Glomerular endothelial cell (primary cell): ENCODE measurements around the gene GAL. TPM values are rescaled to one million over a fixed set of nuclear protein-coding genes. Genes with fewer than 3 reads are reported as not detected.
"Not testable (repeated sequence)": the region's sequence is repeated elsewhere in the genome, so short reads cannot be mapped to it uniquely, and the experiment has no call there.

ENCODE experiments used
- DNase-seq: peaks from one replicate; pipeline ENCODE4 v3.0.0-alpha.2; 2011; ENCODE audit warnings: low read depth, low spot score; ENCODE audit errors: extremely low read depth
- total RNA-seq: library from RNA; depleted of rRNA; stranded (reverse); fragments of >200 nt; gene quantifications from 2 replicates; pipeline ENCODE4 v1.2.3, GENCODE V29; 2015

GAL gene
- 2.8 and 4.5 TPM in 2 replicates for total RNA-seq

GRCh38 chr11:68684385-68685356 lies at the start of gene GAL:
TSS of gene GAL (plus strand) at chr11:68684544. CDS start at chr11:68684924, 380 bp downstream.
- no peak for DNase-seq

DNA sequence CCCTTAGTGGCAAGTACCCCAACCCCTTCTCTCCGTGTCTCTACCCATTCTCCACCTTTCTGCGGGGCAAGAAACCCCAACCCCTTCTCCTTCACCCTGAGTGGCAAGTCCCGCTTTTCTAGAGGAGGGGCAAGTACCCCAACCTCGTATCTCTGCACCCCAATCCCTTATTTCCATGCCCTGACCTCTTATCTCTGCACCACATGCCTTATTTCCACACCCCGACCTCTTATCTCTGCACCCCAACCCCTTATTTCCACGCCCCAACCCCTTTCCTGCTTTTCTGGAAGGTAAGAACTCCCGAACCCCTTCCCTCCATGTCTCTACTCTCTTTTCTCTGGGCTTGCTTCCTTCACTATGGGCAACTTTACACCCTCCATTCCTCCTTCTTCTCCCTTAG lies 49.7 kb upstream of the GAL start:
- DNase-seq: not testable (repeated sequence)

DNA sequence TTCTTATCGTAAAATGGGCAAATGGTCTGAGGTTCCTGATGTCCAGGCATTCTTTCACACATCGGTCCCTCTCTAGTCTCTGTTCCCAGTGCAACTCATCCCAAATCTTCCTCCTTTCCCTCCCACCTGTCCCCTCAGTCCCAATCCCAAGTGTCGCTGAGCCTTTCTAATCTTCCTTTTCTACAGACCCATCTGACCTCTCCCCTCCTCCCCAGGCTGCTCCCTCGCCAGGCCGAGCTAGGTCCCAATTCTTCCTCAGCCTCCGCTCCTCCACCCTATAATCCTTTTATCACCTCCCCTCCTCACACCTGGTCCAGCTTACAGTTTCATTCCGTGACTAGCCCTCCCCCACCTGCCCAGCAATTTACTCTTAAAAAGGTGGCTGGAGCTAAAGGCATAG lies 49.2 kb upstream of the GAL start:
- not testable (repeated sequence) for DNase-seq

DNA sequence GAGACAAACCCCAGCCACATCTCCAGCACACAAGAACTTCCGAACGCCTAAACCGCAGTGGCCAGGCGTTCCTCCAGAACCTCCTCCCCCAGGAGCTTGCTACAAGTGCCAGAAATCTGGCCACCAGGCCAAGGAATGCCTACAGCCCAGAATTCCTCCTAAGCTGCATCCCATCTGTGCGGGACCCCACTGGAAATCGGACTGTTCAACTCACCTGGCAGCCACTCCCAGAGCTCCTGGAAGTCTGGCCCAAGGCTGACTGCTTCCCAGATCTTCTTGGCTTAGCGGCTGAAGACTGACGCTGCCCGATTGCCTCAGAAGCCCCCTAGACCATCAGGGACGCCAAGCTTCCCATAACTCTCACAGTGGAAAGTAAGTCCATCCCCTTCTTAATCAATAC lies 48.5 kb upstream of the GAL start:
- not testable (repeated sequence) for DNase-seq

DNA sequence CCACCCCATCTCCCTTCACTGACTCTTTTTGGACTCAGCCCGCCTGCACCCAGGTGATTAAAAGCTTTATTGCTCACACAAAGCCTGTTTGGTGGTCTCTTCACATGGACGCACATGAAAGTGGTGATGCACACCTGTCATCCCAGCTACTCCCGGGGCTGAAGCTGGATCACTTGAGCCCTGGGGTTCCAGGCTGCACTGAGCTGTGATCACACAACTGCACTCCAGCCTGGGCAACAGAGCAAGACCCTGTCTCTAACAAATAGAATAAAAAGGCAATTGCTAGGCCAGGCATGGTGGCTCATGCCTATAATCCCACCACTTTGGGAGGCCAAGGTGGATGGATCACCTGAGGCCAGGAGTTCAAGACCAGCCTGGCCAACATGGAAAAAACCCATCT lies 45.0 kb upstream of the GAL start:
- not testable (repeated sequence) for DNase-seq

DNA sequence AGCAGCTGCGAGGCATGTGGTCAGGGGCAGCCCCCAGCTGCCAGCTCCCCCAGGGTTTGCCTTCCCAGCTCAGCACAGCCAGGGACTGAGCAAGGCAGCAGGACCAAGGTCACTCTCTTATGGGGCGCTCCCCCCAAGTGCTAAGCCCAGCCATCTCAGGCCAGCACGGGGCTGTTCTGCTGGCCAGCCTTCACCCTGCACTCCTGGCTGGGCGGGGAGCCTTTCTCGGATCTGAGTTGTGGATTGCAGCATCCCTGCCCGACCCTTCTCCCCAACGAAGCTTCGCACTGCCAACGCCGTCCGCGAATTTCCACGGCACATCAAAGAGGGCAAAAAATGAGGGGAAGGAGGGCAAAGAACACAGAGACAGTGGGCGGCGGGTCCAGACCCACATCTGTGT lies 42.5 kb upstream of the GAL start:
- no peak for DNase-seq

DNA sequence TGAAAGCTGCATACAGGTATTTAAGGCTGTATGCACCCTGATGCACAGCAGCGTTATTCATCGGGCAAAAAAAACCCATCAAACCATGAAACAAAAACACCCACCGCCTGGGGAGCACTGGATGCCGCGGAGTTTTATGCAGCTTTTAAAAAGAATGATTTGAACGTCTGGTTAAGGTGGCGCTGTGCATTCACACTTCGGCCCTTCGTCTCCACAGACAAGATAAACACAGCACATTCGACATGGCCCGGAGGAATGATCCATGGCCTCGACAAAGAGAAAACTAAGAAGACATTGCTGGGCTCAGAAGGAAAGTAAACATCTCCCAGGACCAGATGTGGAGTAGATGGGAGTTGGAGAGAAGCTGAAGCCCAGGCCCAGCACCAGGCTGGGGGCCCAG lies 40.8 kb upstream of the GAL start:
- no peak for DNase-seq

DNA sequence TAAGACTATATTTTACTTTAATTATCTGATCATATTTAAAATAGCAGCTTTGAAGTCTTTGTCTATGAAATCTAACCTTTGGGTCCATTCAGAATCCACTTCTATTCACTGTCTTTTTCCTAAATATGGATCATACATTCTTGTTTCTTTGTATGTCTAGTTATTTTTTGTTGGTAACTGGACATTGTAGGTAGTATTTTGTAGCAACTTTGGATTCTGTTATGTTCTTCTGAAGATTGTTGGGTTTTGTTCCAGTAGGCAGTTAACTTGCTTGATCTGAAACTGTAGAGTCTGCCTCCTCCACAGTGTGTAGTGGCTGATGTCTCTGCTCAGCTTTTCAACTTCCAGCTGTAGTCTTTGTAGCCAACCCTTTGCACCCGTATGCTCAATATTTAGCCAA lies 37.5 kb upstream of the GAL start:
- no peak for DNase-seq

GRCh38 chr11:68649851-68650555 lies 34.3 kb upstream of the GAL start:
- DNase-seq: no peak

GRCh38 chr11:68650801-68651200 lies 33.5 kb upstream of the GAL start:
- DNase-seq: no peak

GRCh38 chr11:68651208-68651984 lies 32.9 kb upstream of the GAL start:
- DNase-seq: no peak

- no peak for DNase-seq
Observed at GRCh38 chr11:68651985-68652682, 32.2 kb upstream of the GAL start.

- no peak for DNase-seq
Observed at GRCh38 chr11:68652683-68653156, 31.6 kb upstream of the GAL start.

DNA sequence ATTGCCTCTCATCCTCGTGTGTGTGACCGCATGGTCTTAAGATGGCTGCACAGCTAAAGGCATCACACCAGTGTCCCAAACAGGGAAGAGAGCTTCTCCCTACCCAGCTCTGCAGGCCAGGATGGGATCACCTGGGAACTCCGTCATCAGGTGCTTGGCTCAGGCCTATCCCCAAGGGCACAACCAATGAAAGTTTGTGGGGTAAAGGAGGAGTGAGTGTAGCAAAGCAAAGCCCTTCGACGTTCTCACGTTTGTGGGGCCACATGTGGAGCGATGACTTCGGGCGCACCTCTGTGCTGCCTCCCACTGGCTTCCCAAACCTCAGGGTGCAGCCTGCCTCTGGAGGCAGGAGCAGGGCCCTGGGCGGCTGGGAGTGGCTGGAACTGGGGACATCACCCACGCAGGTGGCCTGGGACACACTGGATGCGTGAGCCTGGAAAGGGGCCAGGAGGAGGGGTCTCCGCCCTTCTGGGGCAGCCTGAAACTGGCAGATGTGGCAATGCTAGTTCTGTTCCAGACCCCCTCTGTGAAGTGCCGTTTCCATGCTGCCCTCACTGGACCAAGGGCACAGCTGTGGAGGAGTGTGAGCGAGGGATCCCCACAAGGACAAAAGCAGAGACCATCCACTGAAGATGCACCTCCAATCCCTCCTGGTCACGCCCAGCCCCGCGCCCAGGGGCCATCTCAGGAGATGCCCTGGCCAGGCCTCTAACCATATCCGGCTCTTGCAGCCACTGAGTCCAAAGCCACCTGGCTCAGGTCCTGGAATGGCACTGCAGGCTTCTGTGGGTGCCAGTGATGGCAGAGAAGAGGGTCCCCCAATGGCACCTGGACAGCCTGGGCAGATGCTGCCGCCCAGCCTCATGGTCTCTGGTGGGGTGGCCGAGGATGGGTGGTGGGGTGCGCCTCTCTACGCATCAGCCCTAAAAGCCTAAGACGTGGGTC lies 30.6 kb upstream of the GAL start:
- DNase-seq: no peak

- DNase-seq: no peak
Observed at GRCh38 chr11:68654978-68655377, 29.4 kb upstream of the GAL start.

GRCh38 chr11:68655406-68655805 lies 28.9 kb upstream of the GAL start:
- DNase-seq: no peak

DNA sequence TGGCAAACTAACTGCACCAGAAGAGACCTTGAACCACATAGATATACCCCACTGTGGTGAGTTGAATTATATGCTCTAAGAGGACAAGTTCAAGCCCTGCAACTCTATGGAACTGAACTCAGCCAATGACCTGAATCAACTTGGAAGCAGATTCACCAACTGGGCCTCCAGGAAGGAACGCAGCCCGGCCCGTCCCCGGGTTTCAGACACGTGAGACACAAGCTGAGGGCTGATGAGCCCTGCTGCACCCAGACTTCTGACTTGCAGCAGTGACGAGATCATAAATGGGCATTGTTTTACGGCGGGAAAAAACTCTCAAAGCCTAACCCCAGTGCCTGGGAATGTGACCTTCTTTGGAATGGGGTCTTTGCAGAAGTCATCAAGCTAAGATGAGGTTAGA lies 28.5 kb upstream of the GAL start:
- no peak for DNase-seq

GRCh38 chr11:68657021-68657780 lies 27.1 kb upstream of the GAL start:
- no peak for DNase-seq

DNA sequence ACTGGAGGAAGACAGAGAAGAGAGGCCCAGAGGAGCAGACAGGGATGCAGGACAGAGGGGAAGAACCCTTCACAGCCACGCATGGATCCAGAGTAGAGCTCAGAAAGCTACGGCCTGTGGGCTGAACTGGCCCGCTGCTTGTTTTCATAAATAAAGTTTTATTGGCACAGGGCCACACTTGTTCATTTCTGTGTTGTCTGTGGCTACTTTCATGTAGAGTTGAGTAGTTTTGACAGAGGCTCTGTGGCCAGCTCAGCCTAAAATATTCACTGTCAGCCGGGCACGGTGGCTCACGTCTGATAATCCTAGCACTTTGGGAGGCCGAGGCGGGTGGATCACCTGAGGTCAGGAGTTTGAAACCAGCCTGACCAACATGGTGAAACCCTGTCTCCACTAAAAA lies 26.2 kb upstream of the GAL start:
- DNase-seq: no peak
